MM.1S (cell line): ENCODE data around the gene PACS2.

Experiments
- DNase-seq: peaks from one replicate; pipeline ENCODE4 v3.0.0-alpha.2; 2015
- H2AFZ ChIP-seq: fragments of 300-600 bp; sonication (generic); 2 replicates; pipeline ENCODE4 v1.6.0; 2016; ENCODE audit warnings: antibody characterized with exemption, low read length
- H3F3A ChIP-seq: fragments of 300-600 bp; sonication (generic); 2 replicates; pipeline ENCODE4 v1.6.1; 2016; ENCODE audit warnings: mild to moderate bottlenecking, antibody characterized with exemption, low read length, moderate library complexity, mixed read lengths; ENCODE audit not compliant: insufficient read depth
- H3K27ac ChIP-seq: fragments of 300-600 bp; sonication (generic); 2 replicates; pipeline ENCODE4 v1.5.1; 2016; ENCODE audit warnings: mild to moderate bottlenecking, low read length
- H3K27me3 ChIP-seq: fragments of 300-600 bp; sonication (generic); replicated peaks from 2 replicates; pipeline ENCODE4 v1.6.0; 2016; ENCODE audit warnings: low read length; ENCODE audit not compliant: insufficient read depth
- H3K36me3 ChIP-seq: fragments of 300-600 bp; sonication (generic); replicated peaks from 2 replicates; pipeline ENCODE4 v1.6.1; 2016; ENCODE audit warnings: mild to moderate bottlenecking, low read length, mixed read lengths; ENCODE audit not compliant: insufficient read depth
- H3K4me1 ChIP-seq: fragments of 300-600 bp; sonication (generic); 2 replicates; pipeline ENCODE4 v1.6.1; 2016; ENCODE audit warnings: low read length, mixed read lengths
- H3K4me2 ChIP-seq: fragments of 300-600 bp; sonication (generic); 2 replicates; pipeline ENCODE4 v1.6.0; 2016; ENCODE audit warnings: low read depth, low read length
- H3K4me3 ChIP-seq: fragments of 300-600 bp; sonication (generic); 2 replicates; pipeline ENCODE4 v1.5.1; 2016; ENCODE audit warnings: low read length, mixed read lengths
- H3K79me2 ChIP-seq: fragments of 300-600 bp; sonication (generic); 2 replicates; pipeline ENCODE4 v1.6.1; 2016; ENCODE audit warnings: mixed run types, low read length, mixed read lengths
- H3K9ac ChIP-seq: fragments of 300-600 bp; sonication (generic); 2 replicates; pipeline ENCODE4 v1.6.1; 2016; ENCODE audit warnings: low read length, mixed read lengths
- H3K9me2 ChIP-seq: fragments of 300-600 bp; sonication (generic); replicated peaks from 2 replicates; pipeline ENCODE4 v1.6.1; 2016; ENCODE audit warnings: mild to moderate bottlenecking, low read length, mixed read lengths; ENCODE audit not compliant: insufficient read depth
- H3K9me3 ChIP-seq: fragments of 300-600 bp; sonication (generic); replicated peaks from 2 replicates; pipeline ENCODE4 v1.6.1; 2016; ENCODE audit warnings: mild to moderate bottlenecking, low read length, mixed read lengths; ENCODE audit not compliant: insufficient read depth
- H4K20me1 ChIP-seq: fragments of 300-600 bp; sonication (generic); 2 replicates; pipeline ENCODE4 v1.6.1; 2016; ENCODE audit warnings: mild to moderate bottlenecking, low read length, moderate library complexity, mixed read lengths; ENCODE audit not compliant: insufficient read depth
- CTCF ChIP-seq: fragments of 300-600 bp; sonication (generic); IDR thresholded peaks from 2 replicates; pipeline ENCODE4 v1.5.1; 2016; ENCODE audit warnings: antibody characterized with exemption, low read length, mixed read lengths
- EZH2 ChIP-seq: fragments of 300-600 bp; sonication (generic); optimal IDR thresholded peaks from 2 replicates; pipeline ENCODE3; 2017; ENCODE audit warnings: low read depth, mild to moderate bottlenecking, antibody characterized with exemption, low read length, mixed read lengths
- EZH2phosphoT487 ChIP-seq: fragments of 300-600 bp; sonication (generic); IDR thresholded peaks from 2 replicates; pipeline ENCODE4 v1.6.1; 2018; ENCODE audit warnings: antibody characterized with exemption, low read length

The PACS2 gene

GRCh38 chr14:105356927-105357326 lies 42.4 kb downstream of the PACS2 start:
- no peaks in the 10 kb centered on the region for H3K9me2 ChIP-seq
- H3K4me2 ChIP-seq = no peak overlapping the region
- no peak for DNase-seq
- no peak overlapping the region for H3K9ac ChIP-seq
- H3K4me3 ChIP-seq = no peak overlapping the region
- H3K36me3 ChIP-seq = no peaks in the 10 kb centered on the region
- no peak overlapping the region for H2AFZ ChIP-seq
- no peaks in the 10 kb centered on the region for H3F3A ChIP-seq
- H3K4me1 ChIP-seq = no peaks in the 10 kb centered on the region
- TF ChIP-seq CTCF = no peak
- no peak for TF ChIP-seq EZH2phosphoT487
- no peak for TF ChIP-seq EZH2
- no peaks in the 10 kb centered on the region for H3K79me2 ChIP-seq
- H4K20me1 ChIP-seq = no peaks in the 10 kb centered on the region
- H3K27ac ChIP-seq = no peak overlapping the region
- H3K27me3 ChIP-seq = no peaks in the 10 kb centered on the region
- no peaks in the 10 kb centered on the region for H3K9me3 ChIP-seq

GRCh38 chr14:105357626-105358025 lies 43.1 kb downstream of the PACS2 start:
- TF ChIP-seq EZH2phosphoT487 = no peak
- TF ChIP-seq CTCF = no peak
- TF ChIP-seq EZH2 = no peak
- H4K20me1 ChIP-seq = no peaks in the 10 kb centered on the region
- no peaks in the 10 kb centered on the region for H3F3A ChIP-seq
- no peaks in the 10 kb centered on the region for H3K79me2 ChIP-seq
- H3K27ac ChIP-seq = no peak overlapping the region
- H3K4me3 ChIP-seq = no peak overlapping the region
- no peaks in the 10 kb centered on the region for H3K36me3 ChIP-seq
- no peaks in the 10 kb centered on the region for H3K9me2 ChIP-seq
- H3K4me2 ChIP-seq = no peak overlapping the region
- no peak overlapping the region for H2AFZ ChIP-seq
- no peak overlapping the region for H3K9ac ChIP-seq
- H3K4me1 ChIP-seq = no peaks in the 10 kb centered on the region
- H3K9me3 ChIP-seq = no peaks in the 10 kb centered on the region
- no peaks in the 10 kb centered on the region for H3K27me3 ChIP-seq
- DNase-seq = no peak

- H3K4me2 ChIP-seq = no peak overlapping the region
- no peak overlapping the region for H3K9ac ChIP-seq
- H3K4me3 ChIP-seq = no peak overlapping the region
- no peaks in the 10 kb centered on the region for H3K9me2 ChIP-seq
- no peaks in the 10 kb centered on the region for H3K27me3 ChIP-seq
- no peak overlapping the region for H3K27ac ChIP-seq
- no peaks in the 10 kb centered on the region for H4K20me1 ChIP-seq
- TF ChIP-seq EZH2phosphoT487 (no peak), CTCF (no peak), EZH2 (no peak)
- H3K9me3 ChIP-seq = no peaks in the 10 kb centered on the region
- H3K79me2 ChIP-seq = no peaks in the 10 kb centered on the region
- H2AFZ ChIP-seq = no peak overlapping the region
- no peaks in the 10 kb centered on the region for H3K36me3 ChIP-seq
- no peak for DNase-seq
- no peaks in the 10 kb centered on the region for H3F3A ChIP-seq
- no peaks in the 10 kb centered on the region for H3K4me1 ChIP-seq
Measured at GRCh38 chr14:105358140-105358846, 43.7 kb downstream of the PACS2 start.
